GM12878 (cell line): Measurements from ENCODE around the gene SFXN5. TPM values are rescaled to one million over a fixed set of nuclear protein-coding genes. Genes with fewer than 3 reads are reported as not detected.

Experiments used
- ATAC-seq: fragments of 200-7000 bp; cut with Tn5 transposase; 3 replicates; pipeline ENCODE4 v1.9.1; 2020; ENCODE audit warnings: mild to moderate bottlenecking, moderate library complexity
- BruUV-seq: library from RNA; stranded (reverse); fragments of 400-500 nt; replicated peaks from 2 replicates; lab custom pipeline; 2021; lab: Mats Ljungman, UMichigan
- CTCF ChIA-PET: fragments of 300-600 bp; sonication (Branson Sonifier 250); formaldehyde crosslinking; extraction: SDS; loops from one replicate; lab custom pipeline; 2021; ENCODE audit warnings: inconsistent platforms; lab: Yijun Ruan, JAX
- POLR2A ChIA-PET: fragments of 350-600 bp; formaldehyde crosslinking; extraction: SDS; loops from one replicate; lab custom pipeline; 2021; ENCODE audit warnings: inconsistent platforms; lab: Charles Lee
- RAD21 ChIA-PET: fragments of 300-600 bp; sonication (Branson Sonifier 250); formaldehyde crosslinking; loops from one replicate; lab custom pipeline; 2023; ENCODE audit warnings: antibody characterized with exemption; ENCODE audit not compliant: unreplicated experiment; lab: Charles Lee
- SMC1A ChIA-PET: fragments of 300-600 bp; sonication (Branson Sonifier 250); formaldehyde crosslinking; loops from one replicate; lab custom pipeline; 2023; ENCODE audit not compliant: unreplicated experiment, uncharacterized antibody; lab: Charles Lee
- DNase-seq: peaks from one replicate; pipeline ENCODE4 v3.0.0-alpha.2; 2011; ENCODE audit warnings: low read depth, low spot score
- FAIRE-seq: peaks from 3 replicates; lab custom pipeline; 2011; peaks lifted over from hg19 to GRCh38; lab: Jason Lieb, UNC
- H2AFZ ChIP-seq: 2 replicates; pipeline ENCODE4 v1.6.0; 2011; ENCODE audit warnings: low read depth, low read length, control low read depth; ENCODE audit not compliant: control insufficient read depth
- H3K27ac ChIP-seq: 2 replicates; pipeline ENCODE4 v1.5.1; 2011; ENCODE audit warnings: control low read depth; ENCODE audit not compliant: control insufficient read depth, insufficient read depth
- H3K27me3 ChIP-seq, 2 experiments: replicated peaks in 1 of 2; 2 replicates each; pipeline versions ENCODE4 v1.6.0 to v1.6.1; 2011; ENCODE audit warnings: low read length in 1 of 2; ENCODE audit not compliant: control insufficient read depth in 2 of 2, insufficient read depth in 2 of 2
- H3K36me3 ChIP-seq, 2 experiments: 2 replicates each; pipeline ENCODE4 v1.5.1; 2011; ENCODE audit warnings: low read length in 1 of 2; ENCODE audit not compliant: control insufficient read depth in 2 of 2, insufficient read depth in 2 of 2
- H3K4me1 ChIP-seq: 2 replicates; pipeline ENCODE4 v1.6.1; 2011; ENCODE audit warnings: mild to moderate bottlenecking, low read length, moderate library complexity, mixed read lengths; ENCODE audit not compliant: control insufficient read depth, insufficient read depth
- H3K4me2 ChIP-seq: 2 replicates; pipeline ENCODE4 v1.6.0; 2011; ENCODE audit warnings: control low read depth; ENCODE audit not compliant: control insufficient read depth, insufficient read depth
- H3K4me3 ChIP-seq: fragments of 200-600 bp; sonication (generic); 2 replicates; pipeline ENCODE4 v1.5.1; 2016
- H3K79me2 ChIP-seq: 2 replicates; pipeline ENCODE4 v1.6.0; 2011; ENCODE audit warnings: low read length; ENCODE audit not compliant: control insufficient read depth, insufficient read depth
- H3K9ac ChIP-seq: 2 replicates; pipeline ENCODE4 v1.8.0; 2011; ENCODE audit warnings: low read length, control low read depth, mixed read lengths; ENCODE audit not compliant: control insufficient read depth, insufficient read depth
- H3K9me3 ChIP-seq: replicated peaks from 3 replicates; pipeline ENCODE4 v1.5.1; 2011; ENCODE audit warnings: mild to moderate bottlenecking, low read length; ENCODE audit not compliant: control insufficient read depth, insufficient read depth
- H4K20me1 ChIP-seq: 2 replicates; pipeline ENCODE4 v1.6.0; 2011; ENCODE audit not compliant: control insufficient read depth, insufficient read depth
- HDAC6 ChIP-seq: fragments of 200-600 bp; sonication (generic); IDR thresholded peaks from one replicate; pipeline ENCODE4 v1.8.0; 2017; ENCODE audit warnings: antibody characterized with exemption; ENCODE audit not compliant: unreplicated experiment
- NR2C2 ChIP-seq: IDR thresholded peaks from 2 replicates; pipeline ENCODE4 v1.6.1; 2011; ENCODE audit warnings: borderline replicate concordance, low read depth; ENCODE audit not compliant: control insufficient read depth, insufficient read length
- RUNX3 ChIP-seq: IDR thresholded peaks from 2 replicates; pipeline ENCODE4 v1.6.1; 2012; ENCODE audit warnings: low read length, inconsistent platforms
- SP1 ChIP-seq: IDR thresholded peaks from one replicate; pipeline ENCODE4 v1.6.1; 2011; ENCODE audit warnings: low read depth, low read length
- SUZ12 ChIP-seq: fragments of 200-600 bp; sonication (generic); IDR thresholded peaks from one replicate; pipeline ENCODE4 v1.6.1; 2018; ENCODE audit warnings: antibody characterized with exemption, mild to moderate bottlenecking; ENCODE audit not compliant: unreplicated experiment
- WGBS: methylation state at CpG from one replicate; pipeline ENCODE4 v1.1.6; 2016; ENCODE audit warnings: low lambda C conversion rate; ENCODE audit not compliant: insufficient replicate concordance, insufficient coverage; ENCODE audit errors: missing lambda C conversion rate; 5-methylcytosine and 5-hydroxymethylcytosine counted together
- in situ Hi-C: fragments of 300-500 bp; cut with MboI; formaldehyde crosslinking; loops from 9 replicates; pipeline ENCODE4 v1.14.3; 2018; ENCODE audit warnings: mixed read lengths
- intact Hi-C: fragments of 100-400 bp; cut with micrococcal nuclease; formaldehyde crosslinking; loops from one replicate; pipeline ENCODE4 v1.14.2; 2022; ENCODE audit not compliant: unreplicated experiment
- polyA plus RNA-seq, 11 experiments: library from polyadenylated mRNA; depleted of rRNA in 4 of 11; unstranded in 6 of 11; stranded (reverse) in 5 of 11; fragments of >200 nt; fragmentation: Nextera tagmentation in 4 of 11; fragmentation: Illumina TruSeq in 1 of 11; extraction: Ambion mirVana in 4 of 11; extraction: Trizol in 1 of 11; gene quantifications; 1 replicate in 1 of 11; 2 replicates in 10 of 11; pipeline versions ENCODE4 v1.2.1 to v1.2.3, GENCODE V29; 2011 to 2016; ENCODE audit warnings: inconsistent platforms in 2 of 11, missing spikeins in 2 of 11, low read depth in 1 of 11
- total RNA-seq, 4 experiments: library from RNA; depleted of rRNA in 3 of 4; stranded (reverse); fragments of >200 nt in 3 of 4; fragmentation: Illumina TruSeq in 1 of 4; extraction: Trizol in 1 of 4; gene quantifications; 2 replicates each; pipeline versions ENCODE4 v1.2.1 to v1.2.3, GENCODE V29; 2013 to 2021

Gene SFXN5
- total and polyA plus RNA-seq, 10 of the 15 experiments (the other 5 are each of a cell fraction or from before 2014, with no cell fraction given), result 3.3 to 15.9 (median 11.2) TPM

DNA sequence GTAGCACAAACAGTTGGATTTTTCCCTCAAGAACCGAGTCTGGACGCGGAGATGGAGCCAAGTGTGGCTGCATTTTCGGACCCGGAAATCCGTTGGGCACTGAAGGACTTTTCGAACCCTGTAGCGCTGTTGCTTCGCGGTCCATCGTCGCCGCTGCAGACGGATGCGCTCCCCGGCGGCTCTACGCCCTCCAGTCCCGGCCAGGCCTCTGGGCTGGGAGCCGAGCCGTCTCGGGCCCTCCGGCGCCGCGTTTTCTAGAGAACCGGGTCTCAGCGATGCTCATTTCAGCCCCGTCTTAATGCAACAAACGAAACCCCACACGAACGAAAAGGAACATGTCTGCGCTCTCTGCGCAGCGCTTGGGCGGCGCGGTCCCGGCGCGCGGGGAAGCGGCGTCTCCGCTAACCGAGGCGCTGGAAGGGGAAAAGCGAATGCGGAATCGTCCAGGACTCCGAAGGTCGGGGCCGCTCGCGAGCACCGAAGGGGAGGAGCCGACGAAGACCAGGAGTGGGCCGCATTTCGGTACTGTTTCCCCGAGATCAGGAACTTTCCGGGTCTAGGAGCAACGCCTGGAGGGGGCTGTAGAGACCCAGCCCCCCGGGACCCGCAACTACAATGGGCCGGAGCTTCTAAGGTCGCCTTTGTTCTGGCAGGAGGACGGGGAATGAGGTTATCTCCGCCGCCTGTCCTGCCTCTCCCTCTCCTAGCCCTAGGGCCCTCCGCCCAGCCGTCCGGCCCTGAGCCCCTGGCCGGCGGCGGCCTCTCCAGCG lies 151.0 kb downstream of the SFXN5 start:
- 13% methylated on average over 61 of the region's 77 CpGs for WGBS
- DNase-seq (no peak), FAIRE-seq (no peak), ATAC-seq (no peak)
- peaks cover 9 to 62% of the 10 kb centered on the region in 2 experiments for H3K27me3 ChIP-seq
- intact Hi-C loops (no loop called here), in situ Hi-C loops (no loop called here)
- H3K4me1 ChIP-seq, result peaks cover 7% of the 10 kb centered on the region
- RAD21 ChIA-PET, result no interaction called here
- H3K27ac ChIP-seq, result no peak overlapping the region
- peak overlapping the region; percentile 0; the same call in 1 of the 2 replicates for H3K4me3 ChIP-seq
- no peak overlapping the region for H3K9ac ChIP-seq
- TF ChIP-seq HDAC6 (peak; percentile 57), SUZ12 (peak; percentile 73), NR2C2 (no peak), RUNX3 (no peak), SP1 (peak; percentile 64)
- POLR2A ChIA-PET, result interaction anchor here (0.6 kb wide), 1 partner anchor 26 kb away, joined by 3 read pairs; no protein-coding TSS in a partner anchor
- no peaks in the 10 kb centered on the region; the same call in 2 of the 3 replicates for H3K9me3 ChIP-seq
- CTCF ChIA-PET, result interaction anchor here (9.4 kb wide), 1 partner anchor 28 kb away, joined by 105 read pairs; no protein-coding TSS in a partner anchor
- SMC1A ChIA-PET, result interaction anchor here (1.1 kb wide), 1 partner anchor 29 kb away, joined by 3 read pairs; no protein-coding TSS in a partner anchor
- peak overlapping the region; percentile 50; the same call in 1 of the 2 replicates for H3K4me2 ChIP-seq
- H3K79me2 ChIP-seq, result no peaks in the 10 kb centered on the region
- BruUV-seq, result no TSS peak
- H2AFZ ChIP-seq, result no peak overlapping the region; the same call in 1 of the 2 replicates
- no peaks in the 10 kb centered on the region for H3K36me3 ChIP-seq
- H4K20me1 ChIP-seq, result peaks cover 2% of the 10 kb centered on the region; the same call in 1 of the 2 replicates
